ENCODE data around the gene CCDC57. TPM values are rescaled to one million over a fixed set of nuclear protein-coding genes. Genes with fewer than 3 reads are reported as not detected.

The CCDC57 gene
- total and polyA plus RNA-seq, 2 of the 8 experiments (the other 6 are each of a cell fraction or from before 2014, with no cell fraction given): 8.4 to 12.9 TPM

GRCh38 chr17:82134101-82134500 is 78.5 kb downstream of the CCDC57 start:
- no peaks in the 10 kb centered on the region; a peak in 1 of 7 replicates for H3K4me1 ChIP-seq (replicated peaks in 1 of 4; ENCODE audit: control insufficient read depth in 3 of 4, insufficient read depth in 4 of 4, low read length in 3 of 4)
- no peak for TF ChIP-seq BCL11A (IDR thresholded peaks at IDR 0.05; ENCODE audit: low read depth in 2 of 2, low read length in 2 of 2)
- H3K4me2 ChIP-seq (ENCODE audit: insufficient read depth in 1 of 2, low read depth in 2 of 2, low read length in 2 of 2): no peak overlapping the region
- no peak overlapping the region for H3K18ac ChIP-seq (ENCODE audit: extremely low read depth, low read length)
- no peak overlapping the region for H4K8ac ChIP-seq (ENCODE audit: extremely low read depth, insufficient read depth, low read length)
- ChIA-PET POLR2A (ENCODE audit: partially characterized antibody) (interaction anchor here (0.8 kb wide), 1 partner anchor 10 kb away, joined by 3 read pairs; no protein-coding TSS in a partner anchor), CTCF (ENCODE audit: partially characterized antibody) (interaction anchor here (0.8 to 1.1 kb wide), 2 partner anchors 14 to 21 kb away, joined by 3 to 4 read pairs; no protein-coding TSS in a partner anchor)
- H3K9ac ChIP-seq (replicated peaks in 1 of 4; ENCODE audit: extremely low read depth in 1 of 4, low read depth in 3 of 4, low read length in 3 of 4): no peak overlapping the region
- no peaks in the 10 kb centered on the region for H3K23me2 ChIP-seq (ENCODE audit: low read depth, low read length)
- H2AFZ ChIP-seq (ENCODE audit: low read length): no peak overlapping the region
- H3K27ac ChIP-seq (ENCODE audit: low read depth, low read length): no peak overlapping the region
- H3K79me1 ChIP-seq (ENCODE audit: low read depth, low read length): no peaks in the 10 kb centered on the region
- no peak overlapping the region for H2BK5ac ChIP-seq (ENCODE audit: low read depth, low read length)
- H3K23ac ChIP-seq (ENCODE audit: insufficient read length): no peak overlapping the region
- no peak for FAIRE-seq
- H2BK20ac ChIP-seq (ENCODE audit: low read length): no peak overlapping the region
- H3K9me3 ChIP-seq (ENCODE audit: insufficient read depth in 2 of 2, low read depth in 1 of 2, low read length in 1 of 2): no peaks in the 10 kb centered on the region
- H4K91ac ChIP-seq (replicated peaks; ENCODE audit: insufficient read length, low read length): no peak overlapping the region
- no peak overlapping the region for H3K4me3 ChIP-seq (ENCODE audit: extremely low read depth in 1 of 4, insufficient read depth in 2 of 4, low read depth in 3 of 4, low read length in 4 of 4)
- H3K36me3 ChIP-seq (ENCODE audit: control insufficient read depth in 2 of 4, insufficient read depth in 4 of 4, low read length in 3 of 4): no peaks in the 10 kb centered on the region
- H3K27me3 ChIP-seq (replicated peaks in 1 of 4; ENCODE audit: control insufficient read depth in 3 of 4, extremely low read depth in 1 of 4, insufficient read depth in 3 of 4, low read length in 3 of 4): no peaks in the 10 kb centered on the region
- no peak overlapping the region for H2AK5ac ChIP-seq (ENCODE audit: low read depth, low read length)
- no peaks in the 10 kb centered on the region for H4K20me1 ChIP-seq (replicated peaks in 1 of 2; ENCODE audit: control insufficient read depth in 1 of 2, insufficient read depth in 2 of 2, low read length in 2 of 2)
- 91% methylated on average over 11 of the region's 11 CpGs; no CpG with 5 or more reads in 1 of the 2 experiments for WGBS, 2 experiments (ENCODE audit: extremely low coverage in 1 of 2, insufficient coverage in 1 of 2, insufficient read length in 1 of 2, insufficient replicate concordance in 2 of 2, low coverage in 1 of 2, low lambda C conversion rate in 2 of 2, missing lambda C conversion rate in 1 of 2)
- no peak overlapping the region for H3K4ac ChIP-seq (replicated peaks; ENCODE audit: insufficient read length, low read depth, low read length)
- no peak overlapping the region for H2BK120ac ChIP-seq (replicated peaks; ENCODE audit: low read depth, low read length)
- DNase-seq (ENCODE audit: low read depth in 1 of 2, low spot score in 2 of 2): no peak
- H3K79me2 ChIP-seq (ENCODE audit: control insufficient read depth in 1 of 2, insufficient read depth in 2 of 2, low read length in 2 of 2): no peaks in the 10 kb centered on the region
- no peak overlapping the region for H4K5ac ChIP-seq (ENCODE audit: insufficient read length, low read depth, low read length)
- no peak overlapping the region for H3K56ac ChIP-seq (replicated peaks; ENCODE audit: insufficient read length, low read depth, low read length)
- no peak overlapping the region for H2BK15ac ChIP-seq (ENCODE audit: low read length)
- H3K14ac ChIP-seq (ENCODE audit: insufficient read length): no peak overlapping the region
- no peak overlapping the region for H2BK12ac ChIP-seq (ENCODE audit: low read depth, low read length)
